Breast epithelium (tissue), 4 donors: Measurements from ENCODE around the gene ZNF462. TPM values are rescaled to one million over a fixed set of nuclear protein-coding genes. Genes with fewer than 3 reads are reported as not detected.
"Not testable (repeated sequence)": the region's sequence is repeated elsewhere in the genome, so short reads cannot be mapped to it uniquely, and the experiment has no call there.

Source experiments
- DNase-seq, 2 donors: peaks; one replicate each; pipeline ENCODE4 v3.0.0-alpha.2; 2019; ENCODE audit warnings: low spot score in 2 of 2
- H3K27ac ChIP-seq, 2 donors: fragments of 200-600 bp; sonication (generic) in 1 of 2; one replicate each; pipeline ENCODE4 v1.5.1; 2016 to 2019; ENCODE audit warnings: mild to moderate bottlenecking in 1 of 2
- H3K27me3 ChIP-seq, 2 donors: fragments of 200-600 bp; sonication (generic) in 1 of 2; one replicate each; pipeline versions ENCODE4 v1.5.1 to v1.6.0; 2017 to 2019; ENCODE audit warnings: control low read depth in 1 of 2, mild to moderate bottlenecking in 1 of 2
- H3K36me3 ChIP-seq: fragments of 200-600 bp; one replicate; pipeline ENCODE4 v1.5.1; 2019
- H3K4me1 ChIP-seq, 2 donors: fragments of 200-600 bp; sonication (generic); one replicate each; pipeline ENCODE4 v1.5.1; 2016 to 2019; ENCODE audit warnings: control low read depth in 1 of 2
- H3K4me3 ChIP-seq, 3 donors: fragments of 200-600 bp; sonication (generic); 1 replicate in 2 of 3; 2 replicates in 1 of 3; pipeline ENCODE4 v1.5.1; 2016 to 2019; ENCODE audit warnings: mild to moderate bottlenecking in 3 of 3, moderate library complexity in 2 of 3
- H3K9me3 ChIP-seq, 2 donors: fragments of 200-600 bp; sonication (generic) in 1 of 2; one replicate each; pipeline ENCODE4 v1.5.1; 2016 to 2019; ENCODE audit warnings: control low read depth in 1 of 2
- CTCF ChIP-seq, 3 donors: fragments of 450-650 bp; IDR thresholded peaks; one replicate each; pipeline ENCODE4 v1.5.1; 2016 to 2017; ENCODE audit warnings: antibody characterized with exemption in 3 of 3, mild to moderate bottlenecking in 3 of 3, moderate library complexity in 3 of 3
- POLR2A ChIP-seq: fragments of 450-650 bp; IDR thresholded peaks from one replicate; pipeline ENCODE4 v1.6.1; 2016; ENCODE audit warnings: antibody characterized with exemption, mild to moderate bottlenecking, moderate library complexity
- POLR2AphosphoS5 ChIP-seq, 3 donors: sonication (generic); formaldehyde crosslinking; IDR thresholded peaks; one replicate each; pipeline ENCODE4 v1.6.1; 2017; ENCODE audit warnings: antibody characterized with exemption in 3 of 3
- intact Hi-C: fragments of 100-400 bp; cut with DNase I; formaldehyde crosslinking; loops from one replicate; pipeline ENCODE4 v1.15.1; 2023; ENCODE audit warnings: low total_unique reads
- total RNA-seq, 3 donors: library from RNA; depleted of rRNA; stranded (reverse); fragments of >200 nt; gene quantifications; one replicate each; pipeline ENCODE4 v1.1.0, GENCODE V29; 2016

The ZNF462 gene
- total RNA-seq, 3 donors from 2014 or later = 9.0 to 36.4 (median 20.6) TPM

- no peak for DNase-seq
- H3K36me3 ChIP-seq = no peaks in the 10 kb centered on the region
- H3K4me1 ChIP-seq = no peaks in the 10 kb centered on the region
- H3K4me3 ChIP-seq = no peak overlapping the region
- no peaks in the 10 kb centered on the region for H3K27me3 ChIP-seq
- TF ChIP-seq POLR2A (no peak), CTCF (IDR thresholded peaks at IDR 0.05) (no peak), POLR2AphosphoS5 (IDR thresholded peaks at IDR 0.05) (no peak)
- peaks cover 0 to 6% of the 10 kb centered on the region in 2 donors for H3K9me3 ChIP-seq
- H3K27ac ChIP-seq = no peak overlapping the region
- intact Hi-C loops = no loop called here
Observed at GRCh38 chr9:106834888-106835287, 28.1 kb upstream of the ZNF462 start.

GRCh38 chr9:106835840-106836239 is 27.1 kb upstream of the ZNF462 start:
- Histone ChIP-seq H3K9me3 (peaks cover 0 to 6% of the 10 kb centered on the region in 2 donors), H3K36me3 (no peaks in the 10 kb centered on the region), H3K4me1 (no peaks in the 10 kb centered on the region), H3K27me3 (no peaks in the 10 kb centered on the region), H3K4me3 (no peak overlapping the region), H3K27ac (no peak overlapping the region)
- intact Hi-C loops = no loop called here
- TF ChIP-seq POLR2AphosphoS5 (IDR thresholded peaks at IDR 0.05) (no peak), POLR2A (no peak), CTCF (IDR thresholded peaks at IDR 0.05) (no peak)
- no peak for DNase-seq

- no peaks in the 10 kb centered on the region for H3K4me1 ChIP-seq
- H3K27me3 ChIP-seq = no peaks in the 10 kb centered on the region
- DNase-seq = no peak
- TF ChIP-seq POLR2AphosphoS5 (IDR thresholded peaks at IDR 0.05) = no peak
- no peak for TF ChIP-seq POLR2A
- TF ChIP-seq CTCF (IDR thresholded peaks at IDR 0.05) = no peak
- intact Hi-C loops = no loop called here
- H3K27ac ChIP-seq = no peak overlapping the region
- no peaks in the 10 kb centered on the region for H3K9me3 ChIP-seq
- no peaks in the 10 kb centered on the region for H3K36me3 ChIP-seq
- H3K4me3 ChIP-seq = no peak overlapping the region
Observed at GRCh38 chr9:106843371-106843770, 19.6 kb upstream of the ZNF462 start.

GRCh38 chr9:106846307-106846706 is 16.7 kb upstream of the ZNF462 start:
- intact Hi-C loops = no loop called here
- H3K27ac ChIP-seq = no peak overlapping the region
- TF ChIP-seq POLR2AphosphoS5 (IDR thresholded peaks at IDR 0.05) (no peak), CTCF (IDR thresholded peaks at IDR 0.05) (no peak)
- H3K27me3 ChIP-seq = no peaks in the 10 kb centered on the region
- no peaks in the 10 kb centered on the region for H3K9me3 ChIP-seq
- no peak for DNase-seq
- H3K4me1 ChIP-seq = no peaks in the 10 kb centered on the region
- H3K4me3 ChIP-seq = no peak overlapping the region
- H3K36me3 ChIP-seq = no peaks in the 10 kb centered on the region

GRCh38 chr9:106846857-106847256 is 16.1 kb upstream of the ZNF462 start:
- Histone ChIP-seq H3K4me3 (no peak overlapping the region), H3K36me3 (no peaks in the 10 kb centered on the region), H3K27ac (no peak overlapping the region), H3K9me3 (no peaks in the 10 kb centered on the region), H3K4me1 (no peaks in the 10 kb centered on the region), H3K27me3 (no peaks in the 10 kb centered on the region)
- TF ChIP-seq POLR2A (no peak), CTCF (IDR thresholded peaks at IDR 0.05) (no peak), POLR2AphosphoS5 (IDR thresholded peaks at IDR 0.05) (no peak)
- intact Hi-C loops = no loop called here
- DNase-seq = no peak

GRCh38 chr9:106851640-106852039 is 11.3 kb upstream of the ZNF462 start:
- intact Hi-C loops, H3K27me3 ChIP-seq, H3K9me3 ChIP-seq, H3K4me1 ChIP-seq, H3K36me3 ChIP-seq, H3K4me3 ChIP-seq, DNase-seq, H3K27ac ChIP-seq: not testable (repeated sequence)
